ENCODE results near the gene ZNF101.
A peak's percentile ranks its signal among the peaks of the same experiment; 100 is the strongest.
"Not testable (repeated sequence)": the region's sequence is repeated elsewhere in the genome, so short reads cannot be mapped to it uniquely, and the experiment has no call there.

Gene ZNF101

DNA sequence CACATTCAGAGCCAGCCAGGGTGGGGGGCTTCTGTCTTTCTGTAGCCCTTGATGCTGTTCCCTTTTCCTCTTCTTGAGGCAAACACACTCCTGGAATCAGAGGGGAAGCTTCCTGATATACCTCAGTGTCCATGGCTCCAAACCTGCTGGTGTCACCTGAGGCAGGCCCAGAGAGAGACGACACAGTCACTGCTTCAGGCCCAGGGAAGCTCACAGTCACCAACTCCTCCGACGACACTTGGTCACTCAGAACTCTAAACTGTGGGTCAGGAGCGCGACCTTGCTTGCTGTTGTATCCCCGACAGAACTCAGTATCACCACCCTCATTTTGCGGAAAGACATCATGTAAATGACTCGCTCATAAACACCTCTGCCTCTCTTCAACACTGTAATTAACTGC is 6.3 kb upstream of the ZNF101 start:
- no peak for DNase-seq

DNA sequence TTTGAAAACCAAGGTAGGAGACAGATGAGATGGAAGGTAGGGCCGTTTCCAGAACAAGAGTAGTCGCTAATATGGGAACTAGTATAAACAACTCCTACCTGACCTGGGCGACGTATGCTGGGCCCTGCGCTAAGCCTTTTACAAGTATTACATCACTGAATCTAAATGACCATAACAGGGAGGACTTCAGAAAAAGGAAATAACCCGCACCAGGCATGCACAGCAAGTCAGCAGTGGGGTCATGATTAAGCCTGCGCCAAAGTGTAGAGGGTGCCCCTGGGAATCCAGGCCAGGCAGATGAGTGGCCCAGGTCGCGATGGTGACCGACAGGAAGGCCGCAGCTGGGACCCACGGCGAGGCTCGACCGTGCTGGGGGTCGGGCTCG is 5.8 kb upstream of the ZNF101 start:
- DNase-seq, result no peak

DNA sequence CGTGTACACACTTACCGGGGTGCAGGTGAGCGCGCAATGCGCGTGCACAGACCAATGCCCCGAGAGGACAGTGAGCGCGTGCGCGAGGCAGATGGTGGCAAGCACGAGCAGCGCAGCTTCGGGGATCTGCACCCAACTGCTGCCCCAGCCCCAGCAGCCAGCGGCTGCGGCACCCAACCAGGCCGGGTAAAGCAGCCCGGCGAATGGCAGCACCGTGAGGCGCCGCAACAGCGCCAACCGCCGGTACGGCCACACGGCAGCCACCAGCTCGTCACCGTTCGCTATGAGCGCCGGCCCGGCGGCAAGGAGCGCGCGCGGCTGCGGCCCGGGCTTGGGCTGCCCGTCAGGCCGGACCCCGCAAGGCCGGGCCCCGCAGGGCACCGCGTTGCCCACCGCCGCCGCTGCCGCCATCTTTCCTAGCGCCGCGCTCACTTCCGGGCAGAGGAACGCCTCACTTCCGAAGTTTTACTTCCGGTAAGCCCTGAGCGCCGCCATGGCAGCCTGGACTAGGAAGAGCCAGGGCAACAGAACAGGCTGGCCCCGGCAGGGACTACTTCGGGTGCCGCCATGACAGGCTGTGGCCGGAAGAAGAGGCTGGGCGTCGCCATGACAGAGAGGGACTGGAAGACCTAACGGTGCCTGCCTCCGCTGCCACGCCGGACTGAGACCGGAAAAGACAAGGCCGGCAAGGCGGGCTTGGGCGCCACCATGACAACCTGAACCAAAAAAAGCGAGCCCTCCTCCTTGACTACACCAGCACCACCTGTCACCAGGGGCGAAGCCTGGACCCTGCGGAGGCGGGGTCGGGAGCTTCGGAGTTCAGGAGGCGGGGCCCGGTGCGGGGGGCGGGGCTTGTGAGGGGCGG is 5.2 kb upstream of the ZNF101 start, which contains the start of gene ATP13A1:
Gene ATP13A1, minus strand, starts transcription at position 421 of the 865 bp plus-strand sequence. Its CDS starts 10 bp downstream, at position 411.
- DNase-seq, result peak; percentile 71

DNA sequence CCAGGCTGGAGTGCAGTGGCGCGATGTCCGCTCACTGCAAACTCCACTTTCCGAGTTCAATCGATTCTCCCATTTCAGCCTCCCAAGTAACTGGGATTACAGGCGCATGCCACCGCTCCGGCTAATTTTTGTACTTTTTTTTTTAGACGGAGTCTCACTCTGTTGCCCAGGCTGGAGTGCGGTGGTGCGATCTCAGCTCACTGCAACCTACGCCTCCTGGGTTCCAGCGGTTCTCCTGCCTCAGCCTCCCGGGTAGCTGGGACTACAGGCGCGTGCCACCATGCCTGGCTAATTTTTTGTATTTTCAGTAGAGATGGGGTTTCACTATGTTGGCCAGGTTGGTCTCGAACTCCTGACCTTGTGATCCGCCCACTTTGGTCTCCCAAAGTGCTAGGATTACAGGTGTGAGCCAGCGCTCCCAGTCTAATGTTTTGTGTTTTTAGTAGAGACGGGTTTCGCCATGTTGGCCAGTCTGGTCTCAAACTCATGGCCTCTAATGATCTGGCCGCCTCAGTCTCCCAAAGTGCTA is 3.2 kb upstream of the ZNF101 start:
- not testable (repeated sequence) for DNase-seq

DNA sequence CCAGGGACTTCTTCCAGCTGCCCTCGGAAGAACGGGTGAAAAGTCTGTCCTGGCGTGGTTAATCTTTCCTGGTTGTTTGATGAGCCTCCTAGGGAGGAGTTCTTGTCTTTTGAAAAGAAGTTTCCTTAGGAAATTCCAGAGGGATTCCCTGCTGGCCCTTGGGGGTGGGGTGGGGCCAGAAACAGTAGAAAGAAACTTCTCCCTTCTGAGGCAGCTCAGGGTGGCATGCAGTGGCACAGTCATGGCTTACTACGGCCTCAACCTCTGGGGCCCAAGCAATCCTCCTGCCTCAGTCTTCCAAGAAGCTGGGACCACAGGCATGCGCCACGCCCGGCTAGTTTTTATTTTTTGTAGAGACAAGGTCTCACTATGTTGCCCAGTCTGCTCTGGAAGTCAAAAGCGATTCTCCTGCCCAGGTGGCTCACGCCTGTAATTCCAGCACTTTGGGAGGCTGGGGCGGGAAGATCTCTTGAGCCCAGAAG is 1.5 kb downstream of the ZNF101 start:
- no peak for DNase-seq

DNA sequence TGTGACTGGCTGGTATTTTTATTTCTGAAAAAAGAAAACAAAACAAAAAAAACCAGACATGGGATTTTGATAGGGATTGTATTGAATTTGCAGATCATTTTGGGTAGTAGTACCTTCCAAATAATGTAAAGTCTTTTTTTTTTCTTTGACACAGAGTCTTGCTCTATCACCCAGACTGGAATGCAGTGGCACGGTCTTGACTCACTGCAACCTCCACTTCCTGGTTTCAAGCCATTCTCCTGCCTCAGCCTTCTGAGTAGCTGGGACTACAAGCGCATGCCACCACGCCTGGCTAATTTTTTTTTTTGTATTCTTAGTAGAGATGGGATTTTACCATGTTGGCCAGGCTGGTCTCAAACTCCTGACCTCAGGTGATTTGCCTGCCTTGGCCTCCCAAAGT is 4.2 kb downstream of the ZNF101 start:
- no peak for DNase-seq

DNA sequence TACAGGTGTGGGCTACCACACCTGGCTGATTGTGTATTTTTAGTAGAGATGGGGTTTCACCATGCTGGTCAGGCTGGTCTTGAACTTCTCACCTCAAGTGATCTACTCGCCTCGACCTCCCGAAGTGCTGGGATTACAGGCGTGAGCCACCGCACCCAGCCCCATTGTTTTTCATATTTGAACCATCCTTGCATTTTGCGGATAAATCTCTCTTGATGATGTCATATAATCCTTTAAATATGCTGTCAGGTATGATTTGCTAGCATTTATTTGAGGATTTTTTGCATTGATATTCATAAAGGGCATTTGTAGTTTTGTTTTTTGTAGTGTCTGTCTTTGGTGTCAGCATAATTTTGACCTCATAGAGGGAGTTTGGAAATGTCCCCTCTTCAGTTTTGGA is 5.7 kb downstream of the ZNF101 start:
- no peak for DNase-seq

DNA sequence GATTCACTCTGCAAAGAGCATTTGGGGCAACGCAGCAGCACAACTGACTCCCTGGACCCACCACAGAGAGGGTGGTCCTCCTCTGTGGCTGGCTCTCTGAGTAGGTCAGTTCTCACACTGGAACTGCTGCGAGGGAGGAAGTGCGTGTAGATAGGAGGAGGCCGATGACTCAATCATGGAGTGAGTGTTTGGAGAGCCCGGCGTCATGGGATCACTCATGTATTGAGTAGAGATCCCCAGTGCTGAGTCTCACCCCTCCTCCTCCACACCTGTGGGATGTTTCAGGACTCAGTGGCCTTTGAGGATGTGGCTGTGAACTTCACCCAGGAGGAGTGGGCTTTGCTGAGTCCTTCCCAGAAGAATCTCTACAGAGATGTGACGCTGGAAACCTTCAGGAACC is 8.9 kb downstream of the ZNF101 start:
- DNase-seq, result no peak

DNA sequence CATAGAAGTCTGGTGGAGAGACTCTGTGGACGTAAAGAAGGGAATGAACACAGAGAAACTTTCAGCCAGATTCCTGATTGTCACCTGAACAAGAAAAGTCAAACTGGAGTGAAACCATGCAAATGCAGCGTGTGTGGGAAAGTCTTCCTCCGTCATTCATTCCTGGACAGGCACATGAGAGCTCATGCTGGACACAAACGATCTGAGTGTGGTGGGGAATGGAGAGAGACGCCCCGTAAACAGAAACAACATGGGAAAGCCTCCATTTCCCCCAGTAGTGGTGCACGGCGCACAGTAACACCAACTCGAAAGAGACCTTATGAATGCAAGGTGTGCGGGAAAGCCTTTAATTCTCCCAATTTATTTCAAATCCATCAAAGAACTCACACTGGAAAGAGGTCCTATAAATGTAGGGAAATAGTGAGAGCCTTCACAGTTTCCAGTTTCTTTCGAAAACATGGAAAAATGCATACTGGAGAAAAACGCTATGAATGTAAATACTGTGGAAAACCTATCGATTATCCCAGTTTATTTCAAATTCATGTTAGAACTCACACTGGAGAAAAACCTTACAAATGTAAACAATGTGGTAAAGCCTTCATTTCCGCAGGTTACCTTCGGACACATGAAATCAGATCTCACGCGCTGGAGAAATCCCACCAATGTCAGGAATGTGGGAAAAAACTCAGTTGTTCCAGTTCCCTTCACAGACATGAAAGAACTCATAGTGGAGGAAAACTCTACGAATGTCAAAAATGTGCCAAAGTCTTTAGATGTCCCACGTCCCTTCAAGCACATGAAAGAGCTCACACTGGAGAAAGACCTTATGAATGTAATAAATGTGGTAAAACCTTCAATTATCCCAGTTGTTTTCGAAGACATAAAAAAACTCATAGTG is 10.8 kb downstream of the ZNF101 start:
- DNase-seq, result no peak

DNA sequence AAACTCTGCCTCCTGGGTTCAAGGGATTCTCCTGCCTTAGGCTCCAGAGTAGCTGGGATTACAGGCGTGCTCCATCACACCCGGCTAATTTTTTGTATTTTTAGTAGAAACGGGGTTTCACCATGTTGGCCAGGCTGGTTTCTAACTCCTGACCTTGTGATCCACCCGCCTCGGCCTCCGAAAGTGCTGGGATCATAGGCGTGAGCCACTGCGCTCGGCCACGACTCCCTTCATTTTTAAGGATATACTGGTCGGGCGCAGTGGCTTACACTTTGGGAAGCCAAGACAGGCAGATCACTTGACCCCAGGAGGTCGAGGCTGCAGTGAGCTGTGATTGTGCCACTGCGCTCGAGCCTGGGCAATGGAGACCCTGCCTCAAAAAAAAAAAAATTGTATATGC is 17.5 kb downstream of the ZNF101 start:
- DNase-seq, result not testable (repeated sequence)

DNA sequence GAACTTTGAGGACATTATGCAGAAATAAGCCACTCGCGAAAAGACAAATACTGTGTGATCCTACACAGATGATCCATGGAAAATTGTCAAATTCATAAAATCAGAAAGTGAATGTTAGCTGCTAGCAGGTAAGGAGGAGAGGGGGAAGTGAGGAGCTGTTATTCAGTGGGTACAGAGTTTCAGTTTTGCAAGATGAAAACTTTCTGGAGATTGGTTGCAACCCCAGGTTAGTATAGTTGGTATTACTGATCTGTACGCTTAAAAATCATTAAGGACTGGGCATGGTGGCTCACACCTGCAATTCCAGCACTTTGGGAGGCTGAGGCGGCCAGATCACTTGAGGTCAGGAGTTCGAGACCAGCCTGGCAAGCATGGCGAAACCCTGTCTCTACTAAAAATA is 17.9 kb downstream of the ZNF101 start:
- no peak for DNase-seq

DNA sequence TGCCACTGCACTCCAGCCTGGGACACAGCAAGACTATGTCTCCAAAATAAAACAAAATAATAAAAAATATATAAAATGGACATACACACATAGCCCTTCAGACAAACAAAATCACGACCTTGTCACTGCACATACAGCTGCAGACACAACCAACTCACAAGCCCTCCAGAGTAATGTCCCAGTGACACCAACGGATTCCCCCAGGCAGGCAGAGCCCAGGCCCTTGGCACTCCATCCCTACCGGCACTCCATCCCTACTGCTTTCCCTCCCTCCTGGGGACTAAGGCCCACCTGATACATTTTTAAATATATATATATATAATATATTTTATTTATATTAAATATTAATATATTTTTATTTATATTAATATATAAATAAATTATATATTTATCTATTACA is 18.5 kb downstream of the ZNF101 start:
- DNase-seq, result no peak

DNA sequence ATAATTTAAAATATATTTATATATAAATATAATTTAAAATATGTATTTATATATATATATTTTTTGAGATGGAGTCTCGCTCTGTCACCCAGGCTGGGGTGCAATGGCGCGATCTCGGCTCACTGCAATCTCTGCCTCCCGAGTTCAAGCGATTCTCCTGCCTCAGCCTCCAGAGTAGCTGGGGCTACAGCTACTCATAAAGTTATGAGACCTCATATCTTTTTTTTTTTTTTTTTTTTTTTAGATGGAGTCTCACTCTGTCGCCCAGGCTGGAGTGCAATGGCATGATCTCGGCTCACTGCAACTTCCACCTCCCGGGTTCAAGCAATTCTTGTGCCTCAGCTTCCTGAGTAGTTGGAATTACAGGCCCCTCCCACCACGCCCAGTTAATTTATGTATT is 20.4 kb downstream of the ZNF101 start:
- DNase-seq, result not testable (repeated sequence)

DNA sequence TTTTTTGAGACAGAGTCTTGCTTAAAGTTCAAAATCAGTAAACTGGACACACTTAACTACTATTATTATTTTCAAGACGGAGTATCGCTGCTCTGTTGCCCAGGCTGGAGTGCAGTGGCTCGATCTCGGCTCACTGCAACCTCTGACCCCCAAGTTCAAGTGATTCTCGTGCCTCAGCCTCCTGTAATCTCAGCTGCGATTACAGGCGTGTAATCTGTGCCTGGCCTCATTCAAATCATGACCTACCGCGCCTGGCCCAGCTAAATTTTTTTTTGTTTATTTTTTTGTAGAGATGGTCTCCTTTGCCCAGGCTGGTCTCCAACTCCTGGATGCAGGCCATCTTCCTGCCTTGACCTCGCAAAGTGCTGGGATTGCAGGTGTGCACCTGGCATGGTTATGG is 23.0 kb downstream of the ZNF101 start:
- DNase-seq, result no peak

DNA sequence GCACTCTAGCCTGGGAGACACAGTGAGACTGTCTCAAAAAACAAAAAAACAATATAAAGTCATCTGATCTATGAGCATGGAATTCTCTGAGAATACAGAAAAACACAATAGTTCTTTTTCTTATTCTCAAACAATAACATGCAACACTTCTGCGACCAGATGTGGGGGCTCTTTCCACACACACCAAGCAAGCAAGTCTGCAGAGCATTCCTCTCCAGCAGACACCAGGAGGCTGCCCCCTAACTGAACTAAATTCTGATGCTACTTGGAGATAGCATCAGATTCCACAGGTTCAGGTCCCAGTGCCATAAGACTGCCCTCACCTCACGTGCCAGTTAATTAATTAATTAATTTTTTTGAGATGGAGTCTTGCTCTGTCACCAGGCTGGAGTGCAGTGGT is 27.7 kb downstream of the ZNF101 start:
- DNase-seq, result no peak

DNA sequence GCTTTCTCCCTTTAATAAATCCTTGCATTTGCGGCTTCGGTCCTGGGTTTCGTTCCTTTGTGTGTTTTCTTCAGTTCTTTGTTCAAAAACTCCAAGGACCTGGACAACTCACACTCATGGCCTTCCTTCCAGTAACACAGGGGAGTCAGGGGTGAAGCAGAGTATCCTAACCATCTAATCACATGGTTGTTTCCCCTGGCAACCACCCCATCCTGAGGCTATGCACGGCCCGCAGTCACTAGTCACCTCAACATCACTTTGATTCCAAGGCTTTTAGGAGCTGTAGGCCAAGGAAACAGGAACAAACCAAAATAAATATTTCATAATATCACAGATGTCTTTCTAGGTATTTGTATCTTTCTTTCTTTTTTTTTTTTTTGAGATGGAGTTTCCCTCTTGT is 28.9 kb downstream of the ZNF101 start:
- no peak for DNase-seq

DNA sequence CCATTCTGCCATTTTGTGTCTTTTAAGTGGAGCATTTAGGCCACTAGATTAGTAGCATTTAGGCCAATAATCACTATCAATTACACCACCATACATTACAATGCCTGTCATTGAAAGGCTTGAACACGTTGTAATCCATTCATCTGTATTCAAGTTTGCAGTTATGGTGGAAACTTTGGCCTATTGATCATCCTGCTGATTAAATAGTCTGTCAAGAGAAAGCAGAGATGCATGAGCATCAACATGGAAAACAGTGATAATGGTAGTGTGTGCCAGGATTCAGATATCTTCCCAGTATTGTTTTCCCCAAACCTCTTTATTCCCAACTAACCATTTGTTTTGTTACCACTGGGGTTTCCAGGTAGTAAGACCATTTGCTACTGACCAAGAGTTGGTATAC is 31.9 kb downstream of the ZNF101 start:
- not testable (repeated sequence) for DNase-seq

DNA sequence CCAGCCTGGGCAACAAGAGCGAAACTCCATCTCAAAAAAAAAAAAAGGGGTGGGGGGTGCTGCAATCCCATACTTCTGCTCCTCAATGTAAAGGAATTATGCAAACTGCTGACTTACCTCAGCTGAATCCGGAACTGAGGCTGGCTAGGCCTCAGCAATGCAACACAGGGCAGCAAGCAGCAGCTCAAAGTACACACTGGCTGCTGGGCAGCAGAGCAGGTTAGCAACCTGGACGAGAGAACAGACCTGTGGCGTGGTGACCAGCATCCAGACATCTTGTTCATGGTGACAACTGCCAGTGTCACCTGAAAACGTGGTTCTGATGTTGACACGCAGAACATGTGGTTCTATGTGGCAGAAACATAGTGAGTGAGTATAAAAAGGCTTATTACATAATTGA is 36.2 kb downstream of the ZNF101 start:
- no peak for DNase-seq

DNA sequence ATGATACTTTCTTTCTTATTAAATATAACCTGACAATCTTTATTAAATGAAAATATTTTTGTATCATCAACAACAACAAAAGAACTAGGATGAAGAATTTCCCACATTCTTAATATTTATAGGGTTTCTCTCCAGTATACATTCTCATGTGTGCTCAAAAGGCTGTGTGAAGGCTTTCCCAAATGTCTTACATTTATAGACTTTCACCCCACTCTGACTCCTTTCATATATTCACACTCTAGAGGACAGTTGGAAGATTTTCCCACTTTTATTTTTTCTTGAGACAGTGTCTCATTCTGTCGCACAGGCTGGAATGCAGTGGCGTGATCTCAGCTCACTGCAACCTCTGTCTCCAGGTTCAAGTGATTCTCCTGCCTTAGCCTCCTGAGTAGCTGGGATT is 41.9 kb downstream of the ZNF101 start:
- DNase-seq, result no peak

DNA sequence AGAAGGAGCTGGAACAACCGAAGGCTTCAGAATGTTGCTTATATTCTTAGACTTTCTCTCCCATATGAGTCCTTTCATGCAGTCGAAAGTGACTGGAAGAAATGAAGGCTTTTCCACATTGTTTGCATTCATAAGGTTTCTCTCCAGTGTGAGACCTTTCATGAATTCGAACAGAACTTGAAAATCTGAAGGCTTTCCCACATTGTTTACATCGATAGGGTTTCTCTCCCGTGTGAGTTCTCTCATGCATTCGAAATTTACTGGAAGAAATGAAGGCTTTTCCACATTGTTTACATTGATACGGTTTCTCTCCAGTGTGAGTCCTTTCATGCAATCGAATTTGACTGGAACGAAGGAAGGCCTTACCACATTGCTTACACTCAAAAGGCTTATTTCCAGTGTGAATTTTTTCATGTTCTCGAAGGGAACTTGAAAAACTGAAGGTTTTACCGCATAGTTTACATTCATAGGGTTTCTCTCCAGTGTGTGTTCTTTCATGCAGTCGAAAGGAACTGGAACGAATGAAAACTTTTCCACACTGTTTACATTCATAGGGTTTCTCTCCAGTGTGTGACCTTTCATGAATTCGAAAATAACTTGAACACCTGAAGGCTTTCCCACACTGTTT is 42.8 kb downstream of the ZNF101 start:
- DNase-seq, result no peak

DNA sequence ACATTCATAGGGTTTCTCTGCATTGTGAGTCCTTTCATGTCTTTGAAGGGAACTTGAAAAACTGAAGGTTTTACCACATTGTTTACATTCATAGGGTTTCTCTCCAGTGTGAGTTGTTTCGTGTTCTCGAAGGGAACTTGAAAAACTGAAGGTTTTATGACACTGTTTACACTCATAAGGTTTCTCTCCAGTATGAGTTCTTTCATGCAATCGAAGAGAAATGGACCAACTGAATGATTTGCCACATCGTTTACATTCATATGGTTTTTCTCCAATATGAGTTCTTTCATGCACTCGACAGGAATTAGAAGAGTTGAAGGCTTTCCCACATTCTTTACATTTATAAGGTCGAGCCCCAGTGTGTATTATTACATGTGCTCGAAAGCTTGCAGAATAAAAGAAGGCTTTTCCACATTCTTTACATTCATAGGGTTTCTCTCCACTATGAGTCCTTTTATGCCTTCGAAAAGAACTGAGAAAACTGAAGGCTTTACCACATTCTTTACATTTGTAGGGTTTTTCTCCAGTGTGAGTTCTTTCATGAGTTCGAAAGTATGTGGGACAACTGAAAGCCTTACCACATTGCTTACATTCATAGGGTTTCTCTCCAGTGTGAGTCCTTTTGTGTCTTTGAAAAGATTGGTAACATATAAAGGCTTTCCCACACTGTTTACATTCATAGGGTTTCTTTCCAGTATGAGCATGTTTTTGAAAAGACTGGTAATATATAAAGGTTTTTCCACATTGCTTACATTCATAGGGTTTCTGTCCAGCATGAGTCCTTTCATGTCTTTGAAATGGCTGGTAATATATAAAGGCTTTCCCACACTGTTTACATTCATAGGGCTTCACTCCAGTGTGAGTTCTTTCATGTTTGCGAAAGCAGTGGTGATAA is 43.5 kb downstream of the ZNF101 start:
- no peak for DNase-seq

DNA sequence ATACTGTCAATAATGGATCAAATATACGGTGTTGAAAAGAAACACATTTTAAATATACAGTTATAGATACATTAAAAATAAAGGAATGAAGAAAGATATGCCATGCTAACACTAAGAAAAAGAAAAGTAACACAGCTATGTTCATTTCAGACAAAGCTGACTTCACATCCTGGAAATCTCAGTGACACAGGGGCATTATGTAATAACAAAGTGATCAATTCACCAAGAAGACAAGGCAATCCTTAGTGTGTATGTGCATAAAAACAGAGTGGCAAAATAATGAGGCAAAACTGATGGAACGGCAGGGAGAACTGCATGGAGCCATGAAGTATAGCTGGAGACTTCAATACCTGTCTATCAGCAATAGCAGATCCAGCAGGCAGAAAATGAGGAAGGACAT is 51.2 kb downstream of the ZNF101 start:
- no peak for DNase-seq
